ENCODE results near the gene VDR.

VDR gene

GRCh38 chr12:47878293-47878917, 26.4 kb downstream of the VDR start:
- H3K4me3 ChIP-seq (ENCODE audit: low read depth, low read length): no peak overlapping the region

GRCh38 chr12:47877081-47877480, 27.7 kb downstream of the VDR start:
- DNase-seq (ENCODE audit: low read depth): no peak
- H3K4me3 ChIP-seq (ENCODE audit: low read depth, low read length): no peak overlapping the region

More at GRCh38 chr12:47878293-47878917, 26.4 kb downstream of the VDR start:
- DNase-seq (ENCODE audit: low read depth): no peak

GRCh38 chr12:47876440-47876960, 28.3 kb downstream of the VDR start:
- no peak for DNase-seq (ENCODE audit: low read depth)
- no peak overlapping the region for H3K4me3 ChIP-seq (ENCODE audit: low read depth, low read length)

GRCh38 chr12:47875746-47876439, 28.9 kb downstream of the VDR start:
- no peak overlapping the region for H3K4me3 ChIP-seq (ENCODE audit: low read depth, low read length)

GRCh38 chr12:47874316-47874715, 30.5 kb downstream of the VDR start:
- no peak for DNase-seq (ENCODE audit: low read depth)
- H3K4me3 ChIP-seq (ENCODE audit: low read depth, low read length): no peak overlapping the region

More at GRCh38 chr12:47875746-47876439, 28.9 kb downstream of the VDR start:
- no peak for DNase-seq (ENCODE audit: low read depth)

GRCh38 chr12:47870175-47870781, 34.5 kb downstream of the VDR start:
- no peak overlapping the region for H3K4me3 ChIP-seq (ENCODE audit: low read depth, low read length)
- DNase-seq (ENCODE audit: low read depth): no peak

GRCh38 chr12:47868552-47869031, 36.2 kb downstream of the VDR start:
- H3K4me3 ChIP-seq (ENCODE audit: low read depth, low read length): no peak overlapping the region
- no peak for DNase-seq (ENCODE audit: low read depth)

GRCh38 chr12:47868041-47868440, 36.8 kb downstream of the VDR start:
- DNase-seq (ENCODE audit: low read depth): no peak
- no peak overlapping the region for H3K4me3 ChIP-seq (ENCODE audit: low read depth, low read length)

- no peak overlapping the region for H3K4me3 ChIP-seq (ENCODE audit: low read depth, low read length)
Measured at GRCh38 chr12:47867495-47867941, 37.3 kb downstream of the VDR start.

GRCh38 chr12:47864646-47865235, 40.1 kb downstream of the VDR start:
- H3K4me3 ChIP-seq (ENCODE audit: low read depth, low read length): no peak overlapping the region
- DNase-seq (ENCODE audit: low read depth): no peak

More at GRCh38 chr12:47867495-47867941, 37.3 kb downstream of the VDR start:
- DNase-seq (ENCODE audit: low read depth): peak; percentile 86

- DNase-seq (ENCODE audit: low read depth): no peak
- H3K4me3 ChIP-seq (ENCODE audit: low read depth, low read length): no peak overlapping the region
Measured at GRCh38 chr12:47863985-47864384, 40.8 kb downstream of the VDR start.

- no peak for DNase-seq (ENCODE audit: low read depth)
- H3K4me3 ChIP-seq (ENCODE audit: low read depth, low read length): no peak overlapping the region
Measured at GRCh38 chr12:47863467-47863866, 41.3 kb downstream of the VDR start.

- no peak overlapping the region for H3K4me3 ChIP-seq (ENCODE audit: low read depth, low read length)
- no peak for DNase-seq (ENCODE audit: low read depth)
Measured at GRCh38 chr12:47862881-47863280, 41.9 kb downstream of the VDR start.

GRCh38 chr12:47862167-47862750, 42.5 kb downstream of the VDR start:
- no peak for DNase-seq (ENCODE audit: low read depth)
- no peak overlapping the region for H3K4me3 ChIP-seq (ENCODE audit: low read depth, low read length)

- DNase-seq (ENCODE audit: low read depth): no peak
- H3K4me3 ChIP-seq (ENCODE audit: low read depth, low read length): no peak overlapping the region
Measured at GRCh38 chr12:47860873-47861272, 43.9 kb downstream of the VDR start.

- no peak for DNase-seq (ENCODE audit: low read depth)
- no peak overlapping the region for H3K4me3 ChIP-seq (ENCODE audit: low read depth, low read length)
Measured at GRCh38 chr12:47860279-47860841, 44.4 kb downstream of the VDR start.

GRCh38 chr12:47858511-47859266, 46.1 kb downstream of the VDR start:
- H3K4me3 ChIP-seq (ENCODE audit: low read depth, low read length): no peak overlapping the region
- DNase-seq (ENCODE audit: low read depth): no peak

GRCh38 chr12:47856721-47857575, 47.8 kb downstream of the VDR start:
- DNase-seq (ENCODE audit: low read depth): no peak
- no peak overlapping the region for H3K4me3 ChIP-seq (ENCODE audit: low read depth, low read length)
